A375 (cell line): ENCODE results near the gene TPGS1. TPM values are rescaled to one million over a fixed set of nuclear protein-coding genes. Genes with fewer than 3 reads are reported as not detected.

ENCODE experiments used
- total RNA-seq: library from RNA; depleted of rRNA; stranded (reverse); fragments of >200 nt; shearing (Covaris generic); gene quantifications from 2 replicates; pipeline ENCODE4 v1.2.3, GENCODE V29; 2014; rRNA removed

The TPGS1 gene, protein sequence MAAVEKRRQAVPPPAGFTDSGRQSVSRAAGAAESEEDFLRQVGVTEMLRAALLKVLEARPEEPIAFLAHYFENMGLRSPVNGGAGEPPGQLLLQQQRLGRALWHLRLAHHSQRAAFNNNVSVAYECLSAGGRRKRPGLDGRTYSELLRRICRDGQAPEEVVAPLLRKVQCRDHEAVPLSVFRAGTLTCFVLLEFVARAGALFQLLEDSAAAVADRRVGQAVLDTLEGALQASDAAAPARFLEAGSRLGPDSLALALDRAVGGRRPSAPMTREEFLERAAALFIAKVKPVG
- total RNA-seq, result 43.4 and 51.0 TPM in 2 replicates

DNA sequence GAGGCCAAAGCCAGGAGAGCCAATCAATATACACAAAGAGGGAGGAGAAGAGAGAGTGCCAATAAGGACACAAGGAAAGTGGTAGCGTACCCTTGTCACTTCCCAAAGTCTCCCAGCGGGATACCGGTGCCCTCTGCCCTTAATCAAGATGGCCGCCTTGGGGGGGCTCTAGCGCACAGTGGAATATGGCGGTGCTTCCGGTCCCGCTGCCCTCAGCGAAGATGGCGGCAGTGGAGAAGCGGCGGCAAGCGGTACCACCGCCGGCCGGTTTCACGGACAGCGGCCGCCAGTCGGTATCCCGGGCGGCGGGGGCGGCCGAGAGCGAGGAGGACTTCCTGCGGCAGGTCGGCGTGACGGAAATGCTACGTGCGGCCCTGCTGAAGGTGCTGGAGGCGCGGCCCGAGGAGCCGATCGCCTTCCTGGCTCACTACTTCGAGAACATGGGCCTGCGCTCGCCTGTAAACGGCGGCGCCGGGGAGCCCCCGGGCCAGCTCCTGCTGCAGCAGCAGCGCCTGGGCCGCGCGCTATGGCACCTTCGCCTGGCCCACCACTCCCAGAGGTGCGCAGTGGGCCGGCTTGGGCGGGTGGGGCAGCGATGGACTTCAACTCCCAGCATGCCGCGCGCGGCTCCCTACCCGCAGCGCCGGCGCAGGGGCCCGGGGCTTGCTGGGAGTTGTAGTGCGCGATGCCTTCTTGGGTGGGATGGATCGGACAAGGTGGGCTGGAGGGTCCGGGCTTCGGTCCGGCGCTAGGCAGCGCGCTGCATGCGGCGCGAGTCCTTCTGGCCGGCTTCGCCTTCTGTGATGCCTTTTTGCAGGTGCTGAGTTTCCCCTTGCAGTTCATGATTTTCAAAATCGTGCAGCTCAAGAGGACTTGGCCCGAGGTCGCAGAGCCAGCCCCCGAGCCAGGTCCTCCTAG is at the start of gene TPGS1:
TSS of gene TPGS1 (plus strand) at position 212 of the 918 bp plus-strand sequence. CDS start at position 222, 10 bp downstream.

DNA sequence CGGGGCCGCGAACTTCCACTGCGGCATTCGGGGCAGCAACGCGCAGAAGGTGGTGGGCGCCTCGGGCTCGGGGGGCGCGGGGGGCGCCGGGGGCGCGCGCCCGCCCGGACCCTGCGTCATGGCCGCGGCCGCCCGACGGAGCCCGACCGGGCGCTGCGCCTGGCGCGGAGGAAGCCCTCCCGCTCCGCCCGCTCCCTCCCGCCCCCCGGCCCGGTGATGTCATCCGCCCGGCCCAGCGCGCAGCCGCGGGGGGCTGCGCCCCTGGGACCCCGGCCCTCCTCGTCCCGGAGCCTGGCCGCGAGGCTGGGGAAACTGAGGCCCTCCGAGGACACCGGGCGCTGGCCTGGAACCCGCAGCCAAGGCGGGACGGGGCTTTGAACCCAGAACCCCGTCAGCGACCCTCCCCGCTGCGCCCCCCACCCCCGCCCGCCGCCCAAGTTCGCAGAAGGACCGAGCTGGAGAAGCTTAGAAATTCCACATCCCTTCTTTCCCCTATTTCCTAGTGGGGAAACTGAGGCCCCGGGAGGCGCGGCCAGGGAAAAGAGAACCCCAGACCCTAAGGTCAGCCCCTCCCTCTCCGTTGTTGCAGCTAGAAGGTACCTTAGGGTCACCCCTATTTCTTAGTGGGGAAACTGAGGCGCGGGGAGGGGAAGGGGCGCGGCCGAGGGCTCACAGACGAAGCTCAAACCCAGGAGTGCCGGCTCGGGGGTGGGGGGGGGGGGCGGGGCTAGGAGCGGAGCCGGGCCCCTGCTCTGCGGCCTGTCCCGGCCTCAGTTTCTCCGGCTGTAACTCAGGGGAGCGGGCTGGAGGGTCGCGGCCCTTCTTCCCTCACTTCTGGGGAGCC is 46.2 kb upstream of the TPGS1 start, which contains the start of gene SHC2:
TSS of gene SHC2 (minus strand) at position 157 of the 844 bp plus-strand sequence. CDS start at position 120, 37 bp downstream.

DNA sequence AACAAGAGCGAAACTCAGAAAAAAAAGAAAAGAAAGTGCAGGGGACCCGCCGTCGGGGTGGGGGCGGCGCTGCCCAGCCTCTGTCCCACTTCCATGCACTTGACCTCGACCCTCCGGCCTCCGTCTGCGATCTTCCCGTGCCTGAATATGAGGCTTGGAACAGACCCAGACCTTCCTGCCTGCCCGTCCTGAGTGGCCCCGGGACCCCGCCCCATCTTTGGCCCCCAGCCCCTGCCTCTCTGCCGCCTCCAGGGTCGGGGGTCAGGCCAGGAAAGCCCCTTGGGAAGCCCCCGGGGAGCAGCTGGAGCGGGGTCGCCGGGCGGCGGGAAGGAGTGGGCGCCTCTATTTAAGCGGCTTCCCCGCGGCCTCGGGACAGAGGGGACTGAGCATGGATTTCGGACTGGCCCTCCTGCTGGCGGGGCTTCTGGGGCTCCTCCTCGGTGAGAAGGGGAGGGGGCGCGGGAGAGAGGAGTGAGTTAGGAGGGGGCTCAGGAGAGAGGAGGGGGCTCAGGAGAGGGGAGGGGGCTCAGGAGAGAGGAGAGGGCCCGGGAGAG is 11.1 kb upstream of the TPGS1 start, which contains the start of gene MADCAM1:
TSS of gene MADCAM1 (plus strand) at position 375 of the 554 bp plus-strand sequence. CDS start at position 389, 14 bp downstream.

DNA sequence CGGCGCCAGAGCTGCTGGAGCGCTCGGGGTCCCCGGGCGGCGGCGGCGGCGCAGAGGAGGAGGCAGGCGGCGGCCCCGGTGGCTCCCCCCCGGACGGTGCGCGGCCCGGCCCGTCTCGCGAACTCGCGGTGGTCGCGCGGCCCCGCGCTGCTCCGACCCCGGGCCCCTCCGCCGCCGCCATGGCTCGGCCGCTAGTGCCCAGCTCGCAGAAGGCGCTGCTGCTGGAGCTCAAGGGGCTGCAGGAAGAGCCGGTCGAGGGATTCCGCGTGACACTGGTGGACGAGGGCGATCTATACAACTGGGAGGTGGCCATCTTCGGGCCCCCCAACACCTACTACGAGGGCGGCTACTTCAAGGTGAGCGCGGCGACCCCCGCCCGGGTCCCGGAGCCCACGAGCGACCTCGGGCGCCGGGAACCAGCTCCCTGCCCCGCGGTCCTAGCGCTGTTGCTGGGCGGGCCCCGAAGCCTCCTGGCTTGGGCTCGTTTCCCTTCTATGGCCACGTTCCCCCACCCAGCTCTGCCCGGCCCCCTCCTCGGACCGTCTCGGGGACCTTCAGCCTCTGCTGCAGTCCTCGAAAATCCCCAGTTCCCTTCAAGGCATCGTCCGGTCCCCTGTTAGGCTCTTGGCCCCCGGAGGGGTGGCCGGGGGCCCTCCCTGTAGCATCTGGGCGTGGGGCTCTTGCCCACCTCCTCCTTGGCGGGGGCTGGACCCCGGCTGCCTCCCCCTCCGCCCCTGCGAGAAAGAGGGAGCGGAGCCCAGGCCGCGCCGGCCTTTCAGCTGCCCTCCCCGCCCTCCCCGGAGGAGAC is 24.7 kb downstream of the TPGS1 start, which contains the start of gene CDC34:
TSS of gene CDC34 (plus strand) at position 8 of the 808 bp plus-strand sequence. CDS start at position 180, 172 bp downstream.

DNA sequence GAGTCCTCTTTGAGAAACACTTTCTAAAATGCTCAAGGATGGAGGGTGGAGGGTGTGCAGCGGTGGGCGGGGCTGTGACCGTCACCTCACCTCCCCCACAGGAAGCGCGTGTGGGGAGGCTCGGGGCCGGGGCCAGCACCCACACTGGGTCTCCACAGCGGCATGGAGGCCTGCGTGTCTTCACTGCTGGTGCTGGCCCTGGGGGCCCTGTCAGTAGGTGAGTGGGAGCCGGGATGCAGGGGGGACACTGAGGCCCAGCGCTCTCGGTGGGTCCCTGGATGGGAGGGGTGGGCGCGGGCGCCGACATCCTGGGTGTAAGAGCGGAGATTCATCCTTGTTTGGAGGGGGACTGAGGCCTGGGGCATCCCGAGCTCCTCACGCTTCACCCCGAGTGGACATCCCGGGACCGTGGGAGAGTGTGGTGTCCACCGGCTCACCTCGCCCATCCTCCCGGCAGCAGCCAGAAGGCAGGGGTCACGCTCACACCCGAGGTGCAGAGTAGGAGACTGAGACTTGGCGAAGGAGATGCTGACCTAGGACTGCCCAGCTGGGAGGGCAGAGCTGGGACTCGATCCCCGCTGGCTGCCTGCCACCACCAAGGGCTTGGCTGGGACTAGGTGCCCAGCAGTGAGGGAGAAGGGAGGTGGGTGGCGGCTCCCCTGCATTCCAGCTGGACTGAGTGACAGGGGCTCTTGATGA is 36.8 kb downstream of the TPGS1 start, which contains the start of gene GZMM:
TSS of gene GZMM (plus strand) at position 144 of the 699 bp plus-strand sequence. CDS start at position 163, 19 bp downstream.

Other genes starting within 250 kb of the TPGS1 start
- gene PLPP2, start 216.1 kb upstream of the TPGS1 start, total RNA-seq, result 102 TPM in 2 replicates
- 17.9 and 29.4 TPM in 2 replicates for gene MIER2, start 162.7 kb upstream of the TPGS1 start, total RNA-seq
- gene C2CD4C, start 98.3 kb upstream of the TPGS1 start, total RNA-seq, result 0.58 and 0.98 TPM in 2 replicates
- 2.1 and 2.3 TPM in 2 replicates for gene SHC2, start 46.5 kb upstream of the TPGS1 start, total RNA-seq
- gene MADCAM1, start 11.0 kb upstream of the TPGS1 start, total RNA-seq, result 0.08 TPM in 1 of 2 replicates, not detected in the other
- gene CDC34, start 24.3 kb downstream of the TPGS1 start, total RNA-seq, result 139 and 153 TPM in 2 replicates
- gene GZMM, start 36.6 kb downstream of the TPGS1 start, total RNA-seq, result 0.19 and 2.0 TPM in 2 replicates
- gene BSG, start 65.1 kb downstream of the TPGS1 start, total RNA-seq, result 466 and 497 TPM in 2 replicates
- gene HCN2, start 82.4 kb downstream of the TPGS1 start, total RNA-seq, result 0.45 and 0.75 TPM in 2 replicates
- gene POLRMT, start 126.0 kb downstream of the TPGS1 start, total RNA-seq, result 46.5 and 59.4 TPM in 2 replicates
- gene FGF22, start 132.4 kb downstream of the TPGS1 start, total RNA-seq, result 0.91 and 1.0 TPM in 2 replicates
- gene RNF126, start 155.7 kb downstream of the TPGS1 start, total RNA-seq, result 91.1 and 92.3 TPM in 2 replicates
- gene FSTL3, start 168.9 kb downstream of the TPGS1 start, total RNA-seq, result 71.8 and 87.6 TPM in 2 replicates
- not detected in 2 replicates for gene PRSS57, start 188.0 kb downstream of the TPGS1 start, total RNA-seq
- 4.7 and 5.1 TPM in 2 replicates for gene PALM, start 201.4 kb downstream of the TPGS1 start, total RNA-seq
- 4.4 and 5.9 TPM in 2 replicates for gene MISP, start 243.6 kb downstream of the TPGS1 start, total RNA-seq